Measurements from ENCODE around the gene LUZP1. TPM values are rescaled to one million over a fixed set of nuclear protein-coding genes. Genes with fewer than 3 reads are reported as not detected.
A peak's percentile ranks its signal among the peaks of the same experiment; 100 is the strongest.

Gene LUZP1
- total RNA-seq, 1 donor from 2014 or later: 32.0 TPM

- H3K9me3 Mint-ChIP-seq (ENCODE audit: unreplicated experiment): peaks cover 8% of the 10 kb centered on the region
These were observed 71.3 kb downstream of the LUZP1 start for GRCh38 chr1:23097316-23097715.

GRCh38 chr1:23092447-23092846, 76.2 kb downstream of the LUZP1 start:
- H3K4me1 Mint-ChIP-seq (ENCODE audit: low read depth, unreplicated experiment): peaks cover 5% of the 10 kb centered on the region
- H3K27ac Mint-ChIP-seq (ENCODE audit: unreplicated experiment): no peak overlapping the region
- H3K27me3 Mint-ChIP-seq (ENCODE audit: unreplicated experiment): peaks cover 7% of the 10 kb centered on the region
- H3K36me3 Mint-ChIP-seq (ENCODE audit: unreplicated experiment): peaks cover 5% of the 10 kb centered on the region
- TF ChIP-seq CTCF (IDR thresholded peaks at IDR 0.05; ENCODE audit: partially characterized antibody, unreplicated experiment): no peak
- no peak for DNase-seq
- H3K9me3 Mint-ChIP-seq (ENCODE audit: unreplicated experiment): peaks cover 8% of the 10 kb centered on the region
- no peak overlapping the region for H3K4me3 Mint-ChIP-seq (ENCODE audit: unreplicated experiment)

More at GRCh38 chr1:23097316-23097715, 71.3 kb downstream of the LUZP1 start:
- no peak overlapping the region for H3K4me3 Mint-ChIP-seq (ENCODE audit: unreplicated experiment)
- no peak overlapping the region for H3K27ac Mint-ChIP-seq (ENCODE audit: unreplicated experiment)
- DNase-seq: no peak
- H3K36me3 Mint-ChIP-seq (ENCODE audit: unreplicated experiment): peaks cover 5% of the 10 kb centered on the region
- peaks cover 34% of the 10 kb centered on the region for H3K4me1 Mint-ChIP-seq (ENCODE audit: low read depth, unreplicated experiment)
- no peak for TF ChIP-seq CTCF (IDR thresholded peaks at IDR 0.05; ENCODE audit: partially characterized antibody, unreplicated experiment)
- peaks cover 4% of the 10 kb centered on the region for H3K27me3 Mint-ChIP-seq (ENCODE audit: unreplicated experiment)

GRCh38 chr1:23091545-23091944, 77.1 kb downstream of the LUZP1 start:
- Mint-ChIP-seq H3K4me3 (ENCODE audit: unreplicated experiment) (no peak overlapping the region), H3K27me3 (ENCODE audit: unreplicated experiment) (peaks cover 8% of the 10 kb centered on the region), H3K4me1 (ENCODE audit: low read depth, unreplicated experiment) (peaks cover 5% of the 10 kb centered on the region), H3K36me3 (ENCODE audit: unreplicated experiment) (peaks cover 12% of the 10 kb centered on the region), H3K9me3 (ENCODE audit: unreplicated experiment) (peaks cover 9% of the 10 kb centered on the region), H3K27ac (ENCODE audit: unreplicated experiment) (peak overlapping the region; percentile 62)
- no peak for DNase-seq
- TF ChIP-seq CTCF (IDR thresholded peaks at IDR 0.05; ENCODE audit: partially characterized antibody, unreplicated experiment): no peak

- H3K27me3 Mint-ChIP-seq (ENCODE audit: unreplicated experiment): peaks cover 9% of the 10 kb centered on the region
These were observed 78.6 kb downstream of the LUZP1 start for GRCh38 chr1:23090056-23090455.

GRCh38 chr1:23088027-23088426, 80.6 kb downstream of the LUZP1 start:
- peaks cover 9% of the 10 kb centered on the region for H3K27me3 Mint-ChIP-seq (ENCODE audit: unreplicated experiment)
- no peak for DNase-seq
- no peak overlapping the region for H3K27ac Mint-ChIP-seq (ENCODE audit: unreplicated experiment)
- peaks cover 11% of the 10 kb centered on the region for H3K36me3 Mint-ChIP-seq (ENCODE audit: unreplicated experiment)
- no peak for TF ChIP-seq CTCF (IDR thresholded peaks at IDR 0.05; ENCODE audit: partially characterized antibody, unreplicated experiment)
- no peak overlapping the region for H3K4me3 Mint-ChIP-seq (ENCODE audit: unreplicated experiment)
- peaks cover 20% of the 10 kb centered on the region for H3K9me3 Mint-ChIP-seq (ENCODE audit: unreplicated experiment)
- H3K4me1 Mint-ChIP-seq (ENCODE audit: low read depth, unreplicated experiment): peaks cover 5% of the 10 kb centered on the region

More at GRCh38 chr1:23090056-23090455, 78.6 kb downstream of the LUZP1 start:
- no peak for DNase-seq
- no peak overlapping the region for H3K4me3 Mint-ChIP-seq (ENCODE audit: unreplicated experiment)
- peak overlapping the region; percentile 14 for H3K27ac Mint-ChIP-seq (ENCODE audit: unreplicated experiment)
- H3K9me3 Mint-ChIP-seq (ENCODE audit: unreplicated experiment): peaks cover 11% of the 10 kb centered on the region
- H3K4me1 Mint-ChIP-seq (ENCODE audit: low read depth, unreplicated experiment): peaks cover 5% of the 10 kb centered on the region
- TF ChIP-seq CTCF (IDR thresholded peaks at IDR 0.05; ENCODE audit: partially characterized antibody, unreplicated experiment): no peak
- H3K36me3 Mint-ChIP-seq (ENCODE audit: unreplicated experiment): peaks cover 11% of the 10 kb centered on the region

Measured in glutamatergic neuron (in vitro differentiated cells).